Esophagus squamous epithelium (tissue), 4 donors: Measurements from ENCODE around the gene MYL5.

Source experiments
- CTCF ChIP-seq, 6 experiments: fragments of 450-650 bp in 4 of 6; fragments of 200-600 bp in 2 of 6; sonication (generic) in 2 of 6; IDR thresholded peaks; one replicate each; pipeline ENCODE4 v1.5.1; 2016 to 2019; ENCODE audit warnings: antibody characterized with exemption in 6 of 6, mild to moderate bottlenecking in 4 of 6, moderate library complexity in 4 of 6
- POLR2A ChIP-seq, 4 donors: fragments of 450-650 bp; IDR thresholded peaks; one replicate each; pipeline ENCODE4 v1.6.1; 2017; ENCODE audit warnings: antibody characterized with exemption in 4 of 4, mild to moderate bottlenecking in 4 of 4, moderate library complexity in 3 of 4

GRCh38 chr4:680551-680927, 6.2 kb downstream of the MYL5 start:
- TF ChIP-seq CTCF (IDR thresholded peaks at IDR 0.05) = no peak
- TF ChIP-seq POLR2A (IDR thresholded peaks at IDR 0.05) = no peak
